Fibroblast of pulmonary artery (primary cell): ENCODE data around the gene PAK4.

Source experiments
- DNase-seq: peaks from one replicate; pipeline ENCODE4 v3.0.0-alpha.2; 2010; ENCODE audit warnings: low read depth
- H3K4me3 ChIP-seq: replicated peaks from 2 replicates; pipeline ENCODE4 v1.5.1; 2011; ENCODE audit warnings: low read depth, mild to moderate bottlenecking, control low read depth, low read length, moderate library complexity
- CTCF ChIP-seq: IDR thresholded peaks from 2 replicates; pipeline ENCODE4 v1.5.1; 2011; ENCODE audit warnings: mild to moderate bottlenecking, control low read depth, low read length, inconsistent platforms; ENCODE audit errors: missing control alignments

The PAK4 gene

GRCh38 chr19:39177736-39178135 lies 52.1 kb downstream of the PAK4 start:
- DNase-seq: no peak
- no peak overlapping the region for H3K4me3 ChIP-seq
- TF ChIP-seq CTCF: no peak

GRCh38 chr19:39178296-39179006 lies 52.9 kb downstream of the PAK4 start:
- TF ChIP-seq CTCF: no peak

GRCh38 chr19:39179754-39180153 lies 54.2 kb downstream of the PAK4 start:
- no peak overlapping the region for H3K4me3 ChIP-seq
- no peak for DNase-seq
- no peak for TF ChIP-seq CTCF

More at GRCh38 chr19:39178296-39179006, 52.9 kb downstream of the PAK4 start:
- no peak overlapping the region for H3K4me3 ChIP-seq
- DNase-seq: no peak

GRCh38 chr19:39180749-39181148 lies 55.2 kb downstream of the PAK4 start:
- no peak for DNase-seq
- no peak overlapping the region for H3K4me3 ChIP-seq
- no peak for TF ChIP-seq CTCF

GRCh38 chr19:39181500-39182173 lies 56.1 kb downstream of the PAK4 start:
- no peak for DNase-seq
- no peak overlapping the region for H3K4me3 ChIP-seq
- no peak for TF ChIP-seq CTCF

- H3K4me3 ChIP-seq: no peak overlapping the region
- no peak for TF ChIP-seq CTCF
- no peak for DNase-seq
These were observed 56.6 kb downstream of the PAK4 start for GRCh38 chr19:39182174-39182505.

- no peak for DNase-seq
- no peak overlapping the region for H3K4me3 ChIP-seq
- TF ChIP-seq CTCF: no peak
These were observed 57.5 kb downstream of the PAK4 start for GRCh38 chr19:39183104-39183503.
